ENCODE measurements around the gene GALNT16.
A peak's percentile ranks its signal among the peaks of the same experiment; 100 is the strongest.
"Not testable (repeated sequence)": the region's sequence is repeated elsewhere in the genome, so short reads cannot be mapped to it uniquely, and the experiment has no call there.

GALNT16 gene

DNA sequence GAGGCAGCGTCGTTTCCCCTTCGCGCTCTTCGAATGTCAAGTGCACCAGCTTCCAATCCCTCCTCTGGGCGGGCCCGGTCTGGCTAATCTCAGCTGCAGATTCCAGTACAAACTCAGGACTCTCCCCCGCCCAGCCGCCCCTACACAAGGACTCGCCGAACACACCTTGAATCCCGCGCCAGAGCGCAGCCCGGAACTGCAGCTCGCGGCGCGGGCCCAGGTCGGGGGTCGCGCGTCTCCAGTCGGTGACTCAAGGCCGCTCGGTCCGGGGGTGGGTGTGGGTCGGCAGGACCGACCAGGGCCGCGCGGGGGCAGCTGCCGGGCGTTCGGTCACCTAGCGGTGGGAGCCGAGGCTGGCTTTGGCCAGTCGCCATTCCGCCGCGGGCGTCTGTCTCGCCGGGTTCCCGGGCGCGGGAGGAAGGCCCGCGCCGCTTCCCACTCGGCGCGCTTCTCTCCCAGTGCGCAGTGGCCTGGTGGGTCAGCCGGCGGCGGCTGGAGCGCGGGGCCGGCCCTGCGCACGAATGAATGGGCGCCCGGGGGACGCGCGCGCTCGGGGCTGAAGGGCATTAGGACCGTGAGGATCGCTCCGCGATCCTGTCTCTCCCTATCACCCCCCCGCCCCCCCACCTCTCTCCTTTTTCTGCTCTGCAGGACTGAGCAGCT lies at the start of gene GALNT16:
GALNT16 (plus strand) TSS at position 632 of the 663 bp plus-strand sequence. CDS start 133 bp downstream, outside the sequence.
- peak in 1 of 2 experiments; percentile 28 for DNase-seq

DNA sequence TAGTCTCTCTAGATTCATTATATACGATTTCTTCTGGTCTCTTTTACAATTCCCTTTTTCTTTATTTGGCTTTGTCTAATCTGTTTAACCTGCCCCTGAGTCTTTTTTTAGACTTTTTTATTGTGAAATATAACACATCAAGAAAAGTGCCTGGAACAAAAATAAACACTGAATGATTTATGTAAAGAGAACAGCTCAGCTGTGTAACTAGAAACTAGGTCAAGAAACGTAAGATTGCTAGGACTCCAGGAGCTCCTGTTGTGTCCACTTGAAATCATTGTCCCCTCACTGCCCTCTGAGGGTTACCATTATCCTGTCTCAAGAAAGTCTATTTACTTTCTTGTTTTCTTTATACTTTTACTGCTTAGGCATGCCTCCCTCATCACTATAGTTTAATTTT lies 45.6 kb upstream of the GALNT16 start:
- DNase-seq = no peak

- DNase-seq = not testable (repeated sequence)
Observed at GRCh38 chr14:69217663-69218062, 42.3 kb upstream of the GALNT16 start.

DNA sequence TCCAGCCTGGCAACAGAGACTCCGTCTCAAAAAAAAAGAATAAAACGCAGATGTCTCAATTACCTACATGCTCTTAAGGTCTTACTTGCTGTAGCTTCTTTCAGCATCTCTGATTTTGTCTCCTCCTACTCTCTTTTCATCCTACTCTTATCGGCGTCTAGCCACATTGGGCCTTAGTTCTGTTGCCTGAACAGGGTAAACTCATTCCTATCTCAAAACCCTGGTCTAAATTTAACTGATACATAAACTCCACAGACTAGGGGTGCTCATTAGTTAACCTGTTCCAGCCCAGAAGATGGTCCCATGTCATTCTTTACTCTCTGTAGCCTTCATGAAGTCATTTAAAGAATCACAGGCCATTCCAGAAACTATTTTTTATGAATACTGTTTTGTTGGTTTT lies 35.0 kb upstream of the GALNT16 start:
- no peak for DNase-seq

GRCh38 chr14:69226178-69226577 lies 33.8 kb upstream of the GALNT16 start:
- no peak for DNase-seq

GRCh38 chr14:69226736-69227135 lies 33.2 kb upstream of the GALNT16 start:
- DNase-seq = no peak

- no peak for DNase-seq
Observed at GRCh38 chr14:69231486-69231885, 28.5 kb upstream of the GALNT16 start.

DNA sequence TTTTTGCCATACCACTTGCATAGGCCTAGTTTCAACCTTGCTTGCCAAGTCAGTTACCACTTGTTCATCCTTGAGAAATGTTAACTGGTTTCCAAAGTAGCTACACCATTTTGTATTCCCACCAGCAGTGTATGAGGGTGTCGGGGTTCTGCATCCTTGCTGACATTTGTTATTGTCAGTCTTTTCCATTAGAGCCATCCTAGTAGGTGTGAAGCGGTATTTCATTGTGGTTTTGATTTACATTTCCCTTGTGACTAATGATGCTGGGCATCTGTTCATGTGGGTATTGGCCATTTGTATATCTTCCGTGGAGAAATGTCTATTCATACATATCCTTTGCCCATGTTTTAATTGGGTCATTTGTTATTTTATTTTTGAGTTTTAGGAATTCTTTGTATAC lies 27.6 kb upstream of the GALNT16 start:
- no peak for DNase-seq

GRCh38 chr14:69234106-69234505 lies 25.9 kb upstream of the GALNT16 start:
- DNase-seq = no peak

DNA sequence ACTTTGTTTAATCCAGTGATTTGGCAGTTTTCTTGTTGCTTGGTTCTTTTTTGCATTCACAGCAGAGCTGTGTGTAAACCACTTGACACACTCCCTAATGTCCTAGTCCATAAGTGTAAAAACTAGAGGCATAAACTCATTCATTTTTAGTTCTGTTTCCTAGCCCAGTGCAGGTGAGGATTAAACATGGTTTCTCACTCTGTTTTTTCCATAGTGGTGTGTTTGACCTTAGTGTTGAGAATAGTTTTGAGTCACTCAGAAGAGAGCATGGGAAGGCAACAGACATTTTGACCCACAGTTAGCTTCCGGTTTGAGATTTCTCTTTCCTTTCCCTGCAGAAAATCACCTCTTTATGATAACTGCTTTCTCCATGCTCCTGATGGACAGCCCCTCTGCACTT lies 24.2 kb upstream of the GALNT16 start:
- DNase-seq = no peak

DNA sequence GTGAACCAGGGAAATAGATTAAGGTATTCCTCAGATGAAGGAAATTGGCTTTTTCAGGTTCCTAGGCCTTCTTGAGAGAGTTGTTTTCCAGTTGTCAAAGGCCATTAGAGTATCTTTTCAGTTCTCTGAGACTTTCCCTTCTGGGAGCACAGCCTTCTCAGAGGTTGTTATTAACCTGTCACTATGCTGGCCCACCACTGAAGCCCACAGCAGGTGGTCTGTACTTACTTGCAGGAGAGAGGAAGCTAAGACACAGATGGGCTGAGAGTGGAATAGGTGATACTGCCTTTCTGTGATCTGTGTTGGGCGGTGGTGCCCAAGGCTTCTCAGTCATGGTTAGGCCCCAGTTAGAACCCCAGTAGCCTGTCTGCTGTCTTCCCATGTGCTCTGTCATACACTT lies 22.8 kb upstream of the GALNT16 start:
- DNase-seq = no peak

DNA sequence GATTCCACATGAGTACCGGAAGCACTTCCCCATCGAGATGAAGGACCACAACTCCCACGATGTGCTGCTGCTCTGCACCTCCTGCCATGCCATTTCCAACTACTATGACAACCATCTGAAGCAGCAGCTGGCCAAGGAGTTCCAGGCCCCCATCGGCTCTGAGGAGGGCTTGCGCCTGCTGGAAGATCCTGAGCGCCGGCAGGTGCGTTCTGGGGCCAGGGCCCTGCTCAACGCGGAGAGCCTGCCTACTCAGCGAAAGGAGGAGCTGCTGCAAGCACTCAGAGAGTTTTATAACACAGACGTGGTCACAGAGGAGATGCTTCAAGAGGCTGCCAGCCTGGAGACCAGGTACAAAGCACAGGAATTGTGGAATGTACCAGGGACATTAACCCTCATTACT lies 22.4 kb upstream of the GALNT16 start:
- no peak for DNase-seq

GRCh38 chr14:69238883-69239282 lies 21.1 kb upstream of the GALNT16 start:
- no peak for DNase-seq

DNA sequence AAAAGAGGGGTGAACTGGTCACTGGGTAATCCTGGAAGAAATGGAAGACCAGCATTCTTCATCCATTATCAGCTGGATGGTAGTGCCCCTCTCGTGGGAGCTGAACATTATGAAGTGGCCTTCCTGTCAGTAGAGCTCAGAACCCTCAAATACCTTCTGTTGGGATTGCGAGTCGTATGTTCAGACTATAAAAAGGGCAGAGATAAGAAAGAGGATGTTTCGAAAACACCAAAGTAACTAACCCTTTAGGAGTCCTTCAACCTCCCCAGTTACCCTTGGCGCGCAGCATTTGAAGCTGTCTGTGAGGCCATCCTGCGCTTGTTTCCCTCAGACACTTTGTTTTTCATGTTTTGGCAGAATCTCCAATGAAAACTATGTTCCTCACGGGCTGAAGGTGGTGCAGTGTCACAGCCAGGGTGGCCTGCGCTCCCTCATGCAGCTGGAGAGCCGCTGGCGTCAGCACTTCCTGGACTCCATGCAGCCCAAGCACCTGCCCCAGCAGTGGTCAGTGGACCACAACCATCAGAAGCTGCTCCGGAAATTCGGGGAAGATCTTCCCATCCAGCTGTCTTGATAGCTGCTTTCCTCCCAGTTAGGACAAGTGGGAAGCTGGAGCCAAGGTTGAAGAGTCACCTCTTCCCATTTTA lies 19.3 kb upstream of the GALNT16 start:
- DNase-seq = no peak

DNA sequence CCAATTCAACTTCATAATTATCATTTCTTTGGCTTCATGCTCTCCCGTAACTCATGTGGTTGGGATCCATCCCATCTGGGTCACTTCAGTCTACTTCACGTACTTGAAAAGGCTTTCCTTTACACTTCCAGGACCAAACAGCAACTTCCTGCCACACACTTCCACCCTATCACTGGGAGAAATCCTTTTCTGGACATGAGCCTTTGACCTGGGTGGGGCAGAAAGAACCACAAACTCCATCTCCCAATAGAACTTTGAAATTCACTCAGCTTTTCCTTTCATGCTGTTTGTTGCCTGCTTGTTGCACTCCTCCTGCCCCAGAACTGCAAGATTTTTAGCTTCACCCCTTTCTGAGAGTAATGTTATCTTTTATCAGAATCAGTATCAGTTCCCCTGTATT lies 18.4 kb upstream of the GALNT16 start:
- DNase-seq = no peak

DNA sequence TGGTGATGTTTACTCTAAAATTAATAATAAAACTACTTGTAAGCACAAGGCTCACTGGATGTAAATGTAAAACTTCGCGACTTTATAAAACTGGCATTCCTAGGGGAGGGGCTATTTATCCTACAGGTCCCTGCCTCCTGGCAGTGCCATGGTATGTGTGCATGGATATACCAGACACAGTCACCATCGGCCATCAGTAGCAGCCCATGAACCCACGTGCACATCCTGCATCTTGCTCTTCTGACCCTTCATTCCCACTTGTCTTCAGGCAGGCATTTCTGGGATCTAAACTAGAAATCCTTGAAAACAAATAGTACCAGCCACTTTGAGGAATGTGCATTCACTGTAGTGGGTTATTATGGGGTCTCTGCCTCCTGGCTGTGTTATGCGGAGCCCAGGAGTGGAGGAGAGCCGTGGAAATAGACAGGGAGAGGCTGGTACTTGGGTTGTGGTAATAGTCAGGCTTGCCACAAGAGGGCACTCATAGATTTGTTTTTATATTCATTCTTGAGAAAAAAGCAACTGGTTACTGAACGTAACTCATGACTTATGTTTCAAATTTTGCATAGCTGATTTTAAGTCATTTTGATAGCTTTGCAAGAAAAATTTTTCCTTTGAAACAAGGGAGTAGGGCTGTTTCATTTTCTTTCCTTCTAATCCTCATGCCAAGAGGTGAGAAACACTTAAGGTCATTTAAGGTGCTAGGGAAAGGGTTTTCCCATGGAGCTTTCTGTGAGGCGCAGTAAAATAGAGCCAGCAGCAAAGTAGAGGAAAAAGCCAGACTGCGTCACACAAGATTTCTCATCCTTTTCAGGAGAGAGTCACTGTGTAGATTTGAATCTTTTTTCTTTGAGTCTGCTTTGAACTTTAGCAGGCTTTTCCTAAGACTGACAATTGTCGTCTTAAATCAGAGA lies 17.4 kb upstream of the GALNT16 start:
- peak; percentile 42 to 61 for DNase-seq

DNA sequence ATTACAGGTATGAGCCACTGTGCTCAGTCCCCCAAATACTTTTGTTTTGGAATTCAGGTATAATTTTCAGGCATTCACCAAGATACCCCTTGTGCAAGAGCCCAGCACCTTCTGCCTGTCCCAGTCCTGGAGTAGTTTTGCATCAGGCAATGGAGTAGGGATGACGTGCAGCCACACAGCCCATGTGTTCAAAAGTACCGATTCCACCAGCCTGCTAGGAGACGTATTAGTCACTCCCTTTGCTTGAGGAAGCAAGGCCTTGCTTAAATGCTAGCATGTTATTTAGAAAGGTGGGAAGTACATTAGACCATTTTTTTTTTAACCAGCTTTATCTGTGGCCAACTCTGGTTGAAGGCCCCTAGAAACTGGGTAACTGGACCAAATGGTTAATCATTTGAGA lies 15.0 kb upstream of the GALNT16 start:
- no peak for DNase-seq

DNA sequence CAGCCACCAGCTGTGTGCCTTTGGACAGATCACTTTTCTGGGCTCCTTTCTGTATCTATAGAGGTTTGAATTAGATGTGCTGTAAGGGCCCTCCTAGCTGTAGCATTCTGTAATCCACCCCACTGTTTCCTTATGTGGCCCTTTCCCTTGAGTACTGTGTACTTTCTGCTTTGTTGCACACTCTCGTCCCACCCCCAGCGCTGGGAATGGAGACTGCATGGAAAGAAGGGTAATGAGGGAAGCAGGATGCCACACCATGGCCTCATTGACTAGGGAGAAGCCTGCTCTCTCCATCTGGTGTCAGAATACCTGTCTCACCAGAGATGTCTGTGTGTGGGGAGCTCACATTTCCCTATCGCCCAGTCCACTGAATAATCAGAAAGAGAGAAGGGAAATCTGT lies 13.6 kb upstream of the GALNT16 start:
- no peak for DNase-seq

DNA sequence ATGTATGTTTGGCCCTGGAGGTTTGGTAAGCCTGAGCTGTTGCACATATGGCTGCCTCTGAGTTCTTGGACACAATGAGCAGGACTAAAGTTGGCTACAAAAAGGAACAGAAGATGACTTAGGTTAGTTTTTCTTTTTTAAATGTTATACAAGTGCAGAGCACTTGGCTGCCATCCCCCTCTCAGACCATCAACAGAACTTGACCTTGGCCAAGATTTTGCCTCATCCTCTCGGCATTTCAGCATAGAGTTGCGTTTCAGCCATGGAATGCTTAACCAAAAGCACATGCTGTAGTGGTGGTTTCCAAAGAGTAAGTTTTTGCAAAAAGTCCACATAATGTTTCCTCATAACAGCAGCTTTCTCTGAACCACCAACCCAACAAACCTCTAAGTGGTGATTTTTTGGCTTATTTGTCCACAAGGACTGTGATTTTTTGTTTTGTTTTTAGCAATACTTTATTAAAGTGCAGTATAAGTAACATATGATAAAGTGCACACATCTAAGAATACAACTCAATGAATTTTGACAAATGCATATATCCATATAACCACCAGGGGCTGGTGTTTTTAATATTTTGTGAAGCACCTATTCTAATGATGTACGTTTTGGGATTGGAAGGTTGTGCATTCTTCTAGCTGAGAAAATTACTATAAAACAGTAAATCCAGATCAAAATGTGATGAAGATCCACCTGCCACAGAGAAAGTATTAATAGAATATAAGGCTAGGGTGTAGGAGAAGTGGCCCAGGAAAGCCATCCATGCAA lies 12.1 kb upstream of the GALNT16 start:
- no peak for DNase-seq

GRCh38 chr14:69249603-69250002 lies 10.4 kb upstream of the GALNT16 start:
- DNase-seq = no peak

DNA sequence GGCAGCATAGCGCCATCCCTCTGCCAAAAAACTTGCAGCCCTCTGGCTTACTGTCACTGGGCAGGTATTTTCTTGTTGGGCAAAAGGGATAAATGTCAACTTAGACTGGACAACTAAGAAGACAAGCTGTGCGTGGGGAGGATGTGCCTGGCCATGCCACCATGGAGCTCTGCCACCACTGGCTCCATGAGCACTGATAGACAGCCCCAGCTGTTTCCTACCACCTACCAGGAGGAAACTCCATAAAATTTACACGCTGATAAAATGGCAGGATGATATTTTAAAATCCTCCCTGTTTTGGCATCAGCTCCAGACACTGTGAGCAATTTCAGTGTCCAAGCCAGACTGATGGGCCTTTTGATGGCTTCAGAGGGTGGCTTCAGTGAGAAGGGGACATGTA lies 7.1 kb upstream of the GALNT16 start:
- no peak for DNase-seq

DNA sequence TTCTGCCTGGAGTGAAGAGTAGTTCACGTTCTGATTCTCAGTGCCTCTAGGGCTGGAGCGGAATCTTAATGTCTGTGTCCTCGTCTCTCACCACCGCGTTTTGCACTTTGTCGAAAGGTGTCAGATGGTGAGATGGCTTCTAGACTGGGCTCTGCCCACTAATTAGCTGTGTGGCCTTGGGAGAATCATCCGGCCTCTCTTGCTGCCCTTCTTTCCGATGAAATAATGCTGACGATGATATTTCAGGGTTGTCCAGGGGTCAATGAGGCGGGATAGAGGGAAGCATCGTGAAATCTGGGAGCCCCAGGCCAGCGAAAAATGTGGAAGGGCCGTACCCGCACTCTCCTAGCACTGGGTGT lies 811 bp upstream of the GALNT16 start:
- no peak for DNase-seq
